ENCODE data around the gene CTSV. TPM values are rescaled to one million over a fixed set of nuclear protein-coding genes. Genes with fewer than 3 reads are reported as not detected.
"Not testable (repeated sequence)": the region's sequence is repeated elsewhere in the genome, so short reads cannot be mapped to it uniquely, and the experiment has no call there.

The CTSV gene
- 0.18 TPM in 1 of 2 replicates, not detected in the other for total RNA-seq (ENCODE audit: low replicate concordance)

DNA sequence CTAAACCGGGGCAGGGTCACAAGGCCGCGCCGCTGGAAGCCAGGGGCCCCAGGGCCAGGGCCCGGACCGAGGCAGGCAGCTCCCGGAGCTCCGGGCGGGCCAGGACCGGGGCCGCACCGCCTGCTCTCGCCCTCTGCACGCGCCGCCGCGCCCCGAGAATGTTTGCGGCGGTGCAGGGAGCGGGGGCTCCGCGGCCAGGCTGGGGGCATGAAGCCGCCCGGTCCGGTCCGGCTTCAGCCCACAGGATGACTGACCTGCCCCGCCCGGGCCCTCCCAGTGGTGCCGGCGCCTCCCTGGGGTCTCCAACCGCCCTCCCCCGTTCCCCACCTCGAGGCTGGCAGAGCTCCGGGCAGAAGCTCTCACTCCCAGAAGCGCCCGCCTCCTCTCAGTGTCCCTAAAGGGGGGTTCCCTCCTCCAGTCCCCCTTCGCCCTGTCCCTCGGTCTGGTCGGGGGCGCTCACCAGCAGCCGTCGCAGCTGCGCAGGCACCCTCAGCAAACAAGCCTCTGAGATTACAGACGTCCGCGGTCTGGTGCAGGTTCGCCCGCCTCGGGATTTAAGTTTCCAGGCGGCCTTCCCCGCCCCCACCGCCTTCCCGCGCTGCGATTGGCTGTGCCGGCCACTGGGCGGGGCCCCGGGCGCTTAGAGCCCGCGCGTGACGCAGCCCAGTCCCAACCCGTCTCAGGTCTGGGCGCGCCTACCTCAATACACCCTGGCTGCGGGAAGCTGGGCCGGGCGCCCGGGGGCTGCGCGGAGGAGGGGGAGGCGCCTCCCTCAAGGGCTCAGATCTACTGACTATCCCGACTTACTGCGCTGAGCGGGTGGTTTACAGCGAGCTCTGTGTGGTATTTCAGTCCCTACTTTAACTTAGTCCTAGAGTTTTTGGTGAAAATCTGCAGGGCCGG, at the start of gene CTSV:
TSS of gene CTSV (minus strand) at position 532 of the 903 bp plus-strand sequence. CDS start 1,099 bp downstream, outside the sequence.
- H3K4me3 ChIP-seq (ENCODE audit: low read depth, low read length) = peak within 1 kb of the TSS; percentile 66
- peak; percentile 64 for DNase-seq (ENCODE audit: low read depth)
- TF ChIP-seq, protein P1, sequence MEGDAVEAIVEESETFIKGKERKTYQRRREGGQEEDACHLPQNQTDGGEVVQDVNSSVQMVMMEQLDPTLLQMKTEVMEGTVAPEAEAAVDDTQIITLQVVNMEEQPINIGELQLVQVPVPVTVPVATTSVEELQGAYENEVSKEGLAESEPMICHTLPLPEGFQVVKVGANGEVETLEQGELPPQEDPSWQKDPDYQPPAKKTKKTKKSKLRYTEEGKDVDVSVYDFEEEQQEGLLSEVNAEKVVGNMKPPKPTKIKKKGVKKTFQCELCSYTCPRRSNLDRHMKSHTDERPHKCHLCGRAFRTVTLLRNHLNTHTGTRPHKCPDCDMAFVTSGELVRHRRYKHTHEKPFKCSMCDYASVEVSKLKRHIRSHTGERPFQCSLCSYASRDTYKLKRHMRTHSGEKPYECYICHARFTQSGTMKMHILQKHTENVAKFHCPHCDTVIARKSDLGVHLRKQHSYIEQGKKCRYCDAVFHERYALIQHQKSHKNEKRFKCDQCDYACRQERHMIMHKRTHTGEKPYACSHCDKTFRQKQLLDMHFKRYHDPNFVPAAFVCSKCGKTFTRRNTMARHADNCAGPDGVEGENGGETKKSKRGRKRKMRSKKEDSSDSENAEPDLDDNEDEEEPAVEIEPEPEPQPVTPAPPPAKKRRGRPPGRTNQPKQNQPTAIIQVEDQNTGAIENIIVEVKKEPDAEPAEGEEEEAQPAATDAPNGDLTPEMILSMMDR (IDR thresholded peaks at IDR 0.05; ENCODE audit: insufficient read depth, low read length) = no peak

DNA sequence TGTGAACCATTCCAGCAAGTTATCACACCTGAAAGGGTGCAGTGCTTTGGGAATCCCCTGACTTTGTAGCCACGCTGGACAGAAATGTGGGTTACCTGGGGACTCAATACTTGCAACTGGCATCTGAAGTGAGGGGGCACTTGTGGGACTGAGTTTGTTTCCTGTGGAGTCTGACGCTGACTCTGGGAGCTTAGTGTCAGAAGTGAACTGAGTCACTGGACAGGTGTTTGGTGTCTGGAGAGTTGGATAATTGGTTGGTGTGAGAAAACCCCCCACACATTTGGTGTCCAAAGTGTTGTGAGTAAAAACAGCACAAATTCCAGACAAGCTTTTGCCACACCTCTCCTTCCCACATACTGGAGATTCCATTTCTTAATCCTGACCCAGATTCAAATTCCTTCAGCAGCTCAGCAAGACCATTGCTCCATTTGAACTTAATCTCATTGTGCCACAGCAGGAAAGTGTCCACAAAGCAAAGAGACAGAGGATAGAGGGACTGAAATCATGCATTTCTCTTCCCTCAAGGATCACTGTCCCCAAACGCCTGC, 48.8 kb upstream of the CTSV start:
- not testable (repeated sequence) for H3K4me3 ChIP-seq (ENCODE audit: low read depth, low read length); DNase-seq (ENCODE audit: low read depth)

DNA sequence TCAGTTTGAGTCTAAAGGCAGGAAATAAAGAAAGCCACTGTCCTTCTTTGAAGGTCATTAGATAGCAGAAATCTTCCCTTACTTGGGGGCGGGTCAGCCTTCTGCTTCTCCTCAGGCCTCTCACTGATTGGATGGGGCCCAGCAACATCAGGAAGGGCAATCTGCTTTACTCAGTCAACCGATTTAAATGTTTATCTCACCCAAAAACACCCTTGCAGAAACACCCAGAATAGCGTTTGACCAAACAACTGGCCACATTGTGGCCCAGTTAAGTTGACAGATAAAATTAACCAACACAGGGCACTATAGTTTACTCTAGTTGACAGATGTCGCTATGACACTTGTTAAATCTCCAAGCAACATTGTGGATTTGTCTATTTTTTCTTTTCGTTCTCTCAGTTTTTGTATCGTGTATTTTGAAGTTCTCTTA, 45.6 kb upstream of the CTSV start:
- not testable (repeated sequence) for DNase-seq (ENCODE audit: low read depth); H3K4me3 ChIP-seq (ENCODE audit: low read depth, low read length)

DNA sequence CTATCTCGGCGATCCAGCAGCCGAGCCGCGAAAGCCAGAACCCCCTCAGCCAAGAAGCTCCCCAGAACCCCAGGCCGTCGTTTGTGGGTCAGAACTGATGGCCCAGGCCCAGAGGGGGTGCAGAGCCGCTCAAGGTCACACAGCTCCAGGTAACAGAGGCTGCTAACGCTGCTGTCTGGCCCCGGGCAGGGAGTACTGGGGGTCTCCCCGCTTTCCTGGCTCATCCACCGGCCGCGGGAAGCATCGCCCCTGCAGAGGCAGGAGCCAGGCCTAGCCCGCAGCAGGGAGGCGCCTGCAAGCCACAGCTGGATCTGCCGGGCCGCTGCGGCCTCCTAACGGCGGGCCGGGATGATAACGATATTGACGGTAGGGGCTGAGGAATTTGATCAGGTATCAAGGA, 39.4 kb upstream of the CTSV start:
- TF ChIP-seq, protein P1 (IDR thresholded peaks at IDR 0.05; ENCODE audit: insufficient read depth, low read length) = no peak
- H3K4me3 ChIP-seq (ENCODE audit: low read depth, low read length) = no peak overlapping the region
- DNase-seq (ENCODE audit: low read depth) = no peak

DNA sequence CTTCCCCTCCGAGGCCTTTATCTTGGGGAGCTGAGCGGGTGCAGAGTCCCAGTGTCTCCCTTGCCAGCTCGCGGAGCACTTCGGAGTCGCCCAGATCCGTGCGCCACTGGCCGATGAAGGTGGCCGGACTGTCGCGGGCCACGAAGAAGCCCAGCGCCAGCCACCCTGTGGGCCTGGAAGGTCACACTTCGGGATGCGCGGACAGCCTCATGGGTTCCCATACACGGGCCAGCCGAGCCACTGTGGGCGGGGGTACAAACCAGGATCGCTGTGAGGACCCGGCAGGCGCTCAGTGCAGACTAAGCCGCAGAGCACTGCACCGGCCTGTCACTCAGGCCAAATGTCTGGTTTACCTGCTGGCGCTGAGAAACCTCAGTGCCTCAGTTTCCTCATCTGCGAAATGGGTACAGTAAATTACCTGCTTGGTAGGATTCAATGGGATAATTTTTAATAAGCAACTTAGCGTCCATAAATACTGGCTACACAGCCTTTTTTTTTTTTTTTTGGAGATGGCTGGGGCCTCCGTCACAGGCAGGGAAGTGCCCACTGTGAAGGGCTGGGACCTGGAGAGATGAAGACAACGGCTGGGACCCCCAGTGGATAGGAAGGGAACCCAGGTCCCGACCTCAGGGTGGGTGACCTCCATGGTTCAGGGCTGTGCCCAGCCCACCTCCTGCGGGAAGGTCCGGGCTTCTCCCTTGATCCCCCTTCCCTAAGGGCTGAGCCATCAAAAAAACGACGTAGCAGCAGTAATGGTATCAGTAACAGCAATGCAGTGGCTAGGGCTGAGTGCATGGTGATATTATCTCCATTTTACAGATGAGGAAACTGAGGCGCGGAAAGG, 38.7 kb upstream of the CTSV start:
- DNase-seq (ENCODE audit: low read depth) = no peak
- TF ChIP-seq, protein P1 (IDR thresholded peaks at IDR 0.05; ENCODE audit: insufficient read depth, low read length) = no peak
- no peak overlapping the region for H3K4me3 ChIP-seq (ENCODE audit: low read depth, low read length)

DNA sequence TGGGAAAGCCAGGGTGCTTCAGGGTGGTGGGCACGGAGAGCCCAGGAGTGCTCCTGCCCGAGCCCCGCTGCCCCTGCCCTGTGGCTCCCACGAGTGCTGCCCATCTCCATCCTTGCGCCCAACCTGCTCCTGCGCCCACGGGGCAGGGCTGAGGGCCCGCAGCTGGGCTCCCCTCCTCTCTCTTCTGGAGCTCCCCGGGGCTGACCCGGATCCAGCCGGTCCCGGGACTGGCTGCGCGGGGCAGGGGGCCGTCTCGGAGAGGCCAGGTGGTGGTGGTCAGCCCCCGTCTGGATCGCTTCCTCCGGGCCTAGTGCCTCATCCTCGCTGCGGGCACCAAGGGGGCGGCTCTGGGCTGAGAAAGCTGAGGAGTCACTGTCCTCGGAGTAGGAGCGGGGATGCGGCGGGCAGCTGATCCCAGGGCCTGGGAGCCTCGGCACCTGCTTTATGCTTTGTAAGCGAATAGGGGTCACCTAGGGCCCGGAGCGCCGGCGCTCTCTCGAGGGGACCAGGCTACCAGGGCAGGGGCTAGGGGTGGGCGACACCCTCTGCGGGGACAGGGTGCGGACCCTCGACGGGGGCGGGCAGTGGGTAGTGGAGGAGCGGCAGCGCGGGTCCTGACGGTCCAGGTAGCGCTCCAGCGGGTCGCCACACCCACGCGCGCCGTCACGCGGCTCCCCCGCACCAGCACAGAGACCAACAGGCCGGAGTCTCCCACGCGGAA, 37.9 kb upstream of the CTSV start:
- H3K4me3 ChIP-seq (ENCODE audit: low read depth, low read length); DNase-seq (ENCODE audit: low read depth): not testable (repeated sequence)

DNA sequence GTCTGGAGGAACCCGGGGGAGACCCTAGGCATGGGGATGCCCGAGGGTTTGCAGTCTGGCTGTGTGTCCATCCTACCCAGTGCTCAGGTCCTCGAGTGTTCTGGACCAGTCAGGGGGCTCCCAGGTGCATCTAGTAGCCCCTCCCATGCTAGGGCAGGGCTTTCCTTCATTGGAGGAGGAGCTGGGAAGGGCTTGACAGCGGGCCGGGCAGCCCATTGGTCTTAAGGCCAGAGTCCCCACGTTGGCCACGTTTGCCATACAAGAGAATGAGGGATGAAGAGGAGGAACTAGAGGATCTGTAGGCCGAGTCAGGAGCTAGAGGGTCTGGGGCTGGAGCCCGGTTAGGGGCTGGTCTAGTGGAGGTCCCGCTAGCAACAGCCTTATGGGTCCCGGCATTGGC, 37.3 kb upstream of the CTSV start:
- no peak for DNase-seq (ENCODE audit: low read depth)
- no peak overlapping the region for H3K4me3 ChIP-seq (ENCODE audit: low read depth, low read length)
- TF ChIP-seq, protein P1 (IDR thresholded peaks at IDR 0.05; ENCODE audit: insufficient read depth, low read length) = no peak

Measured in fibroblast of the aortic adventitia (primary cell).